ENCODE measurements around the gene CACNA1G.

The CACNA1G gene

GRCh38 chr17:50638606-50638965, 78.1 kb downstream of the CACNA1G start:
- peaks cover 21% of the 10 kb centered on the region for H3K27me3 ChIP-seq (ENCODE audit: low read depth)
- H3K4me1 ChIP-seq, result no peaks in the 10 kb centered on the region
- in situ Hi-C loops (cut with MboI; ENCODE audit: low sequenced_read_pairs), result no loop called here
- H3K36me3 ChIP-seq (replicated peaks), result no peaks in the 10 kb centered on the region
- no peak for DNase-seq (ENCODE audit: low spot score in 2 of 2)
- no peak overlapping the region for H3K4me3 ChIP-seq
- no peaks in the 10 kb centered on the region for H3K9me3 ChIP-seq

- in situ Hi-C loops (cut with MboI; ENCODE audit: low sequenced_read_pairs), result no loop called here
- H3K4me1 ChIP-seq, result no peaks in the 10 kb centered on the region
- DNase-seq (ENCODE audit: low spot score in 2 of 2), result no peak
- no peaks in the 10 kb centered on the region for H3K36me3 ChIP-seq (replicated peaks)
- H3K27me3 ChIP-seq (ENCODE audit: low read depth), result peaks cover 15% of the 10 kb centered on the region
- H3K9me3 ChIP-seq, result no peaks in the 10 kb centered on the region
- no peak overlapping the region for H3K4me3 ChIP-seq
Measured at GRCh38 chr17:50638966-50639713, 78.6 kb downstream of the CACNA1G start.

DNA sequence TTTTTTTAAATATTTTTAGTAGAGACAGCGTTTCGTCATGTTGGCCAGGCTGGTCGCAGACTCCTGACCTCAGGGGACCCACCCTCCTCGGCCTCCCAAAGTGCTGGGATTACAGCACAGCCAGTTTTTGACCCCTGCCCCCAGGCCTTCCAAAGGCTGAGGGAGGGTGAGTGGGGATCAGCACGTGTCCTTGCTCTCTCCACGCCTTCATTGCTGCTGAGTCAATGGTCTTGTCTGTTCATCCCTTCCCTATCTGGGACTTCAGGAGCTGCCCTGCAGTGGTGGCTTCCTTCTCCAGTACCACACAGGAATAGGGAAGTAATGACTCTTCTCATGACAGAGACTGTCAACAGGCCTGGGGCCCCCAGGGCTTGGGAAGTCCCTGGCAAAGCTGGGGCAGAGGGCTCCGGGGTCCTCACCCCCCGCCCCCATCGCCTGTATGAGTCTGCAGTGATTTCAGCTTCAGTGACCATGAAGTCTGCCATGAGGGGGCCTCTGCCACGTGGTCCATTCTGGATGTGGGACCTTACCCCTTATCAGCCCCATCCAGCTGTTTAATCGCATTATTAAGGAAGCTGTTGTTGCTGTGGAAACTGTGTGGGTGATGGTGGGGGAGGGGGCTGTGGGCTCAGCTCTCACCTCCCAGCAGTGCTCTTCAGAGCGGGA, 80.3 kb downstream of the CACNA1G start:
- H3K27me3 ChIP-seq (ENCODE audit: low read depth), result no peaks in the 10 kb centered on the region; the same call in 1 of the 2 replicates
- H3K9me3 ChIP-seq, result no peaks in the 10 kb centered on the region
- DNase-seq (ENCODE audit: low spot score in 2 of 2), result no peak
- H3K4me1 ChIP-seq, result no peaks in the 10 kb centered on the region
- no peaks in the 10 kb centered on the region for H3K36me3 ChIP-seq (replicated peaks)
- no peak overlapping the region for H3K4me3 ChIP-seq
- in situ Hi-C loops (cut with MboI; ENCODE audit: low sequenced_read_pairs), result no loop called here

DNA sequence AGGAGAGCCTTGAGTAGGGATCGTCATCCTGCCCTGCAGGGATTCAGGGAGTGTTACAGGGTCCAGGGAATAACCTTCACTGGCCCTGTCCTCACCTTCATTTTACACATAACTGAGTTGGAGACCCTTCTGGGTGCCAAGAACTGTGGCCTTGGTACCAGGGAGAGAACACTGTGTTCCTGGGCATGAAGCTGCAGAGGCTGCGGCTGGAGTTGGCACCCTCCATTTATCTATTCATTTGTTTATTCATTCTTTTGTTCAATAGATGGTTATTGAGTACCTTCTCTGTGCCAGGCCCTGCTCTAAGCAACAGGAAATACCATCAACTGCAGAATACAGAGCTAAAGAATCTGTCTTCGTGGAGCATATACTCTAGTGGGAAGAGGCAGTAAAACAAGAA, 80.8 kb downstream of the CACNA1G start:
- no peak for DNase-seq (ENCODE audit: low spot score in 2 of 2)
- in situ Hi-C loops (cut with MboI; ENCODE audit: low sequenced_read_pairs), result no loop called here
- H3K4me1 ChIP-seq, result no peaks in the 10 kb centered on the region

DNA sequence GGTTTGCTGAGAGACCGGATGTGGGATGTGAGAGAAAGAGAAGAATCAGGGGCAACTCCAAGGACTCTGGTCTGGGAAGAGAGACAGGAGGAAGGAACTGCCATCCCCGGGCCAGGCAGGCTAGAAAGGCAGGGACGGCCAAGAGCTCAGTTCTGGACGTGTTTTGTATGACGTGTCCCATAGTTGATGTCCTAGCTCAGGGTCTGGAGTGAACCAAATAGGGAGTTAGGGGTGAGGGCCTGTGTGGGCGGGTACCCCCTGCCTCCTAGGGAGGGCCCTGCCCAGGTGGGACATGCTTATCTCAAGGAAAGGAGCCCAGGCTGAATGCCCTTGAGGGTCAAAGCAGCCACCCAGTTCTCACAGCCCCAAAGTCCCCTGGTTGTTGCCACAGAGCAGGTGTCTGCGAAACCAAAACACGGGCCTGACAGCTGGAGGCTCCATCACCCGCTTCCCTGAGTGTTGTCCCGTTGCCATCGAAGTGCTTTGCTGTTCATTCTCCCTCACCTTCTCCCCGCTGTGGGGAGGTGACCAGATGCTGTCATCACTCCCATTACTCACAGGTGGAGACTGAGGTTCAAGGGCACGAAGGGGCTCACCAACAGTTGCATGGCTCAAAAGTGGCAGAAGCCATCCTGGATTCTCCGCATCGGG, 81.7 kb downstream of the CACNA1G start:
- Histone ChIP-seq H3K4me3 (no peak overlapping the region), H3K36me3 (replicated peaks) (no peaks in the 10 kb centered on the region), H3K4me1 (no peaks in the 10 kb centered on the region), H3K9me3 (no peaks in the 10 kb centered on the region), H3K27me3 (ENCODE audit: low read depth) (no peaks in the 10 kb centered on the region)
- no peak for DNase-seq (ENCODE audit: low spot score in 2 of 2)
- in situ Hi-C loops (cut with MboI; ENCODE audit: low sequenced_read_pairs), result no loop called here

More for the DNA sequence above, 80.8 kb downstream of the CACNA1G start:
- no peaks in the 10 kb centered on the region for H3K36me3 ChIP-seq (replicated peaks)
- no peaks in the 10 kb centered on the region; the same call in 1 of the 2 replicates for H3K27me3 ChIP-seq (ENCODE audit: low read depth)
- H3K9me3 ChIP-seq, result no peaks in the 10 kb centered on the region
- H3K4me3 ChIP-seq, result no peak overlapping the region

DNA sequence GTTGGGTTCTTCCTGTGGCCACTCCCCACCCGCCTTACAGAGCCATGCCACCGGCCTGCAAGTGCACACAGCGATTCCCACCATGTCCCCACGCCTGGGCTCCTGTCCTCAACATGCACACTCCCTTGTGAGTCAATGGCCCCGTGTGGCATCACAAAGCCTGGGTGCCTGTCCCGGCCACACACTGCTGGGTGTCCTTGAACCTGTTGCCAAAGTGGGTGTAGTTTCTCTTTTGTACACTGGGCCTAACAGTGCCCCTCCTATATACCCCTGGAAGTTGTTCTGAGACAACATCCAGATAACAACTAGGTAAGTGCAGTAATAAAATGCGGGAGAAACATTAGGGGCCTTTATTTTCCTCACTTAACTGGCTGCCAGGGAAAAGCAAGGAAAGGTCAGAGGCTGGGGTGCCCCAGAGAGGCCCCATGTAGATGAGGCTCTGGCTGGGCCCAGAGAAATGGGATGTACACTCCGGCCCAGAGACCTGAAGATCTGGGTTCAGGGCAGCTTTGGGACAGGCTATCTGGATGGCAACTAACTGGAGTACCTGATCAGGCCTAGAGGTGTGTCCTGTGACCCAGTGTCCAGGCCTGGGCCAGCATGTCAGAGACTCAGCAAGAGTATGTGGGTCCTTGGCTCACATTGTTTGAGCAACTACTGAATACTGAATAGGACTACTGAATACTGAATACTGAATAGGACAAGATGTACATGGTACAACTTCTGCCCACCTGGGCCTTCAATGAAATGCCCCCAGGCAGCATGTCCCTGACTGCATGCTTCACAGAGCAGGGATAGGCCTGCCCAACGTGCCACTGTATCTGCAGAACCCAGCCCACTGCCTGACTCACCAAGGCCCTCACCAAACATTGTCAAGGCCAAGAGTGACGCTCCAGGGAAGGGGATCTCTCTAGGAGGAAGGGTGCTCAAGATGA, 82.5 kb downstream of the CACNA1G start:
- in situ Hi-C loops (cut with MboI; ENCODE audit: low sequenced_read_pairs), result no loop called here
- Histone ChIP-seq H3K4me3 (no peak overlapping the region), H3K27me3 (ENCODE audit: low read depth) (no peaks in the 10 kb centered on the region), H3K36me3 (replicated peaks) (no peaks in the 10 kb centered on the region), H3K4me1 (no peaks in the 10 kb centered on the region), H3K9me3 (no peaks in the 10 kb centered on the region)
- no peak for DNase-seq (ENCODE audit: low spot score in 2 of 2)

GRCh38 chr17:50645748-50646682, 85.5 kb downstream of the CACNA1G start:
- Histone ChIP-seq H3K4me1 (no peaks in the 10 kb centered on the region), H3K36me3 (replicated peaks) (no peaks in the 10 kb centered on the region), H3K4me3 (no peak overlapping the region), H3K27me3 (ENCODE audit: low read depth) (no peaks in the 10 kb centered on the region), H3K9me3 (no peaks in the 10 kb centered on the region)
- in situ Hi-C loops (cut with MboI; ENCODE audit: low sequenced_read_pairs), result no loop called here
- DNase-seq (ENCODE audit: low spot score in 2 of 2), result no peak

DNA sequence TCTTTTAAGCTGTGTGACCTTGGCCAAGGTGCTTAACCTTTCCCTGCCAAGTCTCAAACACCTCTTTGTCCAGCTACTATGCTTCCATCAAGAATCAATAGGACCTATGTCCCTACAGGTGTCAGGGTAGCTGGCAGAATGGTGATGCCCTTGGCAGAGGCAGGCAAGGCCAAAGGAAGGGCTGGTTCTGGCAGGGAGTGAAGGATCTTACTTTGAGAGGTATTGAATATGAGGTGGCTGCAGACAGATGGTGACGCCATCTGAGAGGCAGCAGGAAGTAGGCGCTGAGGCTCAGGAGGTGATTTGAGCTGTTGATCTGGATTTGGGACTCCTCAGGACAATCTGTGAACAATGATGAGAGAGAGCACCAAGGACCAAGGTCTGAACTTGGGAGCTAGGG, 86.7 kb downstream of the CACNA1G start:
- in situ Hi-C loops (cut with MboI; ENCODE audit: low sequenced_read_pairs), result no loop called here
- no peak for DNase-seq (ENCODE audit: low spot score in 2 of 2)
- H3K4me1 ChIP-seq, result no peaks in the 10 kb centered on the region
- H3K36me3 ChIP-seq (replicated peaks), result no peaks in the 10 kb centered on the region
- H3K27me3 ChIP-seq (ENCODE audit: low read depth), result no peaks in the 10 kb centered on the region
- no peaks in the 10 kb centered on the region for H3K9me3 ChIP-seq
- no peak overlapping the region for H3K4me3 ChIP-seq

DNA sequence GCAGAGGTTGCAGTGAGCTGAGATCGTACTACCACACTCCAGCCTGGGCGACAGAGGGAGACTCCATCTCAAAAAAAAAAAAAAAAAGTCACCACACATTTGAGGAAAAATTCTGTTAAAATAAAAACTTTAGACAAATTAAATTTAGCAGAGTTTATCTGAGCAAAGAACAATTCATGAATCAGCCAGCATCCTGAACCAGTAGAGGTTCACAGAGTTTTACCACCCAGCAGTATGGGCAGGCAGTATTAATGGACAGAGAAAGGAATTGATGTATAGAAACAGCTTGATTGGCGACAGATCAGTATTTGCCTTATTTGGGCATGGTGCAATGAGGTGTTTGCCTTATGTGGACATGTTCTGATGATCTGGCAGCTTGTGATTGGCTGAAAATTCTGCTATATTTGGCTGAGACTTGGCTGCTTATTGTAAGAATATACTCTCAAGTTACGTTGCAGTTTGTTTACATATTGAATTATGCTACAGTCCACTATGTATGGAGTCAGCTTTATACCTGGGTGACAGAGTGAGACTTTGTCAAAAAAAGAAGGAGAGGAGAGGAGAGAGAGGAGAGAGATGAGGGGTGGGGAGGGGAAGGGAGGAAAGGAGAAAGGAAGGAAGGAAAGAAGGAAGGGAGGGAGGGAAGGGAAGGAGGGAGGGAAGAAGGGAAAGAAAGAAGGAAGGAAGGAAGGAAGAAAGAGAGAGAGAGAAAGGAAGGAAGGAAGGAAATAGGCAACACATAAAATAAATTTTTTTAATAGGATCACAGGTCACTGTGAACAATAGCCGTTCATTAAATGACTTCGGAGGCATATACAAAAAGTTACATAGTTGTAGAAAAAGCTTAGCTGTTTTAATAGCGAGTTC, 88.8 kb downstream of the CACNA1G start:
- Histone ChIP-seq H3K27me3 (ENCODE audit: low read depth) (no peaks in the 10 kb centered on the region), H3K4me3 (no peak overlapping the region), H3K4me1 (no peaks in the 10 kb centered on the region), H3K36me3 (replicated peaks) (no peaks in the 10 kb centered on the region), H3K9me3 (no peaks in the 10 kb centered on the region)
- DNase-seq (ENCODE audit: low spot score in 2 of 2), result peak in 1 of 2 experiments; percentile 37
- in situ Hi-C loops (cut with MboI; ENCODE audit: low sequenced_read_pairs), result no loop called here

GRCh38 chr17:50651661-50652060, 91.1 kb downstream of the CACNA1G start:
- Histone ChIP-seq H3K4me1 (no peaks in the 10 kb centered on the region), H3K27me3 (ENCODE audit: low read depth) (no peaks in the 10 kb centered on the region), H3K9me3 (no peaks in the 10 kb centered on the region), H3K4me3 (no peak overlapping the region), H3K36me3 (replicated peaks) (no peaks in the 10 kb centered on the region)
- no peak for DNase-seq (ENCODE audit: low spot score in 2 of 2)
- in situ Hi-C loops (cut with MboI; ENCODE audit: low sequenced_read_pairs), result no loop called here

- Histone ChIP-seq H3K4me3 (no peak overlapping the region), H3K9me3 (no peaks in the 10 kb centered on the region), H3K27me3 (ENCODE audit: low read depth) (no peaks in the 10 kb centered on the region), H3K4me1 (no peaks in the 10 kb centered on the region), H3K36me3 (replicated peaks) (no peaks in the 10 kb centered on the region)
- in situ Hi-C loops (cut with MboI; ENCODE audit: low sequenced_read_pairs), result no loop called here
- no peak for DNase-seq (ENCODE audit: low spot score in 2 of 2)
Measured at GRCh38 chr17:50653738-50654137, 93.2 kb downstream of the CACNA1G start.

GRCh38 chr17:50656509-50656908, 96.0 kb downstream of the CACNA1G start:
- Histone ChIP-seq H3K36me3 (replicated peaks) (no peaks in the 10 kb centered on the region), H3K4me3 (no peak overlapping the region), H3K27me3 (ENCODE audit: low read depth) (no peaks in the 10 kb centered on the region), H3K9me3 (no peaks in the 10 kb centered on the region), H3K4me1 (peaks cover 2% of the 10 kb centered on the region)
- in situ Hi-C loops (cut with MboI; ENCODE audit: low sequenced_read_pairs), result no loop called here
- DNase-seq (ENCODE audit: low spot score in 2 of 2), result no peak

Data from HAP-1 (cell line).